Measurements from ENCODE around the gene COA1. TPM values are rescaled to one million over a fixed set of nuclear protein-coding genes. Genes with fewer than 3 reads are reported as not detected.
"Not testable (repeated sequence)": the region's sequence is repeated elsewhere in the genome, so short reads cannot be mapped to it uniquely, and the experiment has no call there.

Gene COA1
- total RNA-seq, 4 donors from 2014 or later: 20.6 to 48.9 (median 33.2) TPM

GRCh38 chr7:43735802-43736603 is 6.7 kb upstream of the COA1 start:
- WGBS, 2 donors (ENCODE audit: low coverage in 1 of 2): 21 to 100% methylated on average over 1 of the region's 2 CpGs
- no peak for ATAC-seq
- H3K27me3 ChIP-seq: no peaks in the 10 kb centered on the region
- no peak for TF ChIP-seq POLR2A (IDR thresholded peaks at IDR 0.05)
- no peak for TF ChIP-seq CTCF (IDR thresholded peaks at IDR 0.05)
- no peak for TF ChIP-seq EP300 (IDR thresholded peaks at IDR 0.05)
- no peak for TF ChIP-seq POLR2AphosphoS5 (IDR thresholded peaks at IDR 0.05)
- H3K27ac ChIP-seq: no peak overlapping the region
- H3K4me3 ChIP-seq: no peak overlapping the region
- no peaks in the 10 kb centered on the region for H3K4me1 ChIP-seq
- H3K9me3 ChIP-seq: no peaks in the 10 kb centered on the region
- no peaks in the 10 kb centered on the region for H3K36me3 ChIP-seq

GRCh38 chr7:43735403-43735801 is 6.1 kb upstream of the COA1 start:
- TF ChIP-seq CTCF (IDR thresholded peaks at IDR 0.05) (no peak), POLR2A (IDR thresholded peaks at IDR 0.05) (no peak), POLR2AphosphoS5 (IDR thresholded peaks at IDR 0.05) (no peak), EP300 (IDR thresholded peaks at IDR 0.05) (no peak)
- WGBS, 2 donors (ENCODE audit: low coverage in 1 of 2): 83 to 100% methylated on average over 1 of the region's 1 CpG
- no peaks in the 10 kb centered on the region for H3K27me3 ChIP-seq
- no peak overlapping the region for H3K4me3 ChIP-seq
- no peaks in the 10 kb centered on the region for H3K36me3 ChIP-seq
- no peaks in the 10 kb centered on the region for H3K9me3 ChIP-seq
- H3K27ac ChIP-seq: no peak overlapping the region
- ATAC-seq: no peak
- H3K4me1 ChIP-seq: peaks cover 0 to 2% (median 0%) of the 10 kb centered on the region in 3 donors

- H3K27me3 ChIP-seq, H3K9me3 ChIP-seq, H3K27ac ChIP-seq, H3K36me3 ChIP-seq, ATAC-seq, H3K4me3 ChIP-seq, H3K4me1 ChIP-seq: not testable (repeated sequence)
- 67 to 70% methylated on average over 11 to 18 of the region's 18 CpGs for WGBS, 2 donors (ENCODE audit: low coverage in 1 of 2)
Measured at GRCh38 chr7:43734575-43735332, 5.4 kb upstream of the COA1 start.

GRCh38 chr7:43731494-43731893 is 2.2 kb upstream of the COA1 start:
- H3K4me3 ChIP-seq, H3K9me3 ChIP-seq, H3K36me3 ChIP-seq, ATAC-seq, H3K27me3 ChIP-seq, H3K27ac ChIP-seq: not testable (repeated sequence)
- H3K4me1 ChIP-seq: peaks cover 0 to 33% (median 5%) of the 10 kb centered on the region in 3 donors
- 88% methylated on average over 3 of the region's 3 CpGs; no CpG with 5 or more reads in 1 of the 2 donors for WGBS, 2 donors (ENCODE audit: low coverage in 1 of 2)

- H3K27ac ChIP-seq: peak overlapping the region; percentile 71 to 90 (median 86)
Measured at GRCh38 chr7:43729924-43730248, 563 bp upstream of the COA1 start.

More at GRCh38 chr7:43729924-43730248, 563 bp upstream of the COA1 start:
- ATAC-seq: peak; percentile 35
- H3K27me3 ChIP-seq: no peaks in the 10 kb centered on the region
- WGBS, 2 donors (ENCODE audit: low coverage in 1 of 2): 20 to 27% methylated on average over 4 of the region's 4 CpGs
- no peak for TF ChIP-seq EP300 (IDR thresholded peaks at IDR 0.05)
- TF ChIP-seq CTCF (IDR thresholded peaks at IDR 0.05): no peak
- TF ChIP-seq POLR2A (IDR thresholded peaks at IDR 0.05): no peak
- no peak for TF ChIP-seq POLR2AphosphoS5 (IDR thresholded peaks at IDR 0.05)
- H3K36me3 ChIP-seq: no peaks in the 10 kb centered on the region
- peaks cover 0 to 49% (median 5%) of the 10 kb centered on the region in 3 donors for H3K4me1 ChIP-seq
- H3K9me3 ChIP-seq: no peaks in the 10 kb centered on the region
- peak overlapping the region; percentile 47 to 59 for H3K4me3 ChIP-seq

All from gastroesophageal sphincter (tissue), 4 donors.